HepG2 (cell line): ENCODE data around the gene RNU7-1. TPM values are rescaled to one million over a fixed set of nuclear protein-coding genes. Genes with fewer than 3 reads are reported as not detected.

Source experiments
- ATAC-seq: fragments of 200-7000 bp; cut with Tn5 transposase; 3 replicates; pipeline ENCODE4 v1.9.1; 2020; ENCODE audit warnings: mild to moderate bottlenecking, moderate library complexity
- BruUV-seq: library from RNA; stranded (reverse); fragments of 400-500 nt; replicated peaks from 2 replicates; lab custom pipeline; 2021; lab: Mats Ljungman, UMichigan
- CTCF ChIA-PET: fragments of 300-600 bp; formaldehyde crosslinking; extraction: SDS; loops from one replicate; lab custom pipeline; 2021; ENCODE audit warnings: low total read pairs, inconsistent platforms, low intra/inter-chr PET ratio; lab: Yijun Ruan, JAX
- POLR2A ChIA-PET: fragments of 350-600 bp; sonication (Branson Sonifier 250); formaldehyde crosslinking; loops from one replicate; lab custom pipeline; 2020; ENCODE audit warnings: antibody characterized with exemption, inconsistent platforms; lab: Yijun Ruan, JAX
- DNase-seq: peaks from one replicate; pipeline ENCODE4 v3.0.0-alpha.2; 2015; ENCODE audit warnings: low spot score
- FAIRE-seq: peaks from 3 replicates; lab custom pipeline; 2011; peaks lifted over from hg19 to GRCh38; lab: Jason Lieb, UNC
- H2AFZ ChIP-seq: one replicate; pipeline ENCODE4 v1.6.1; 2011; ENCODE audit warnings: low read length, inconsistent platforms
- H3K27ac ChIP-seq: fragments of 300-600 bp; 3 replicates; pipeline ENCODE4 v1.8.0; 2011; ENCODE audit warnings: mixed run types, mild to moderate bottlenecking, mixed read lengths, low read length, inconsistent platforms; ENCODE audit not compliant: insufficient read depth; ENCODE audit errors: extremely low read length
- H3K27me3 ChIP-seq, 2 experiments: fragments of 200-600 bp in 1 of 2; 2 replicates in 1 of 2; 3 replicates in 1 of 2; pipeline versions ENCODE4 v1.6.0 to v1.8.0; 2011; ENCODE audit warnings: low read length in 2 of 2, mild to moderate bottlenecking in 2 of 2, moderate library complexity in 2 of 2, inconsistent platforms in 1 of 2; ENCODE audit not compliant: insufficient read depth in 2 of 2, control insufficient read depth in 1 of 2
- H3K36me3 ChIP-seq, 2 experiments: fragments of 200-600 bp in 1 of 2; replicated peaks in 1 of 2; 2 replicates in 1 of 2; 3 replicates in 1 of 2; pipeline versions ENCODE4 v1.5.1 to v1.8.0; 2011; ENCODE audit warnings: low read length in 2 of 2, inconsistent platforms in 1 of 2; ENCODE audit not compliant: insufficient read depth in 2 of 2, control insufficient read depth in 1 of 2
- H3K4me1 ChIP-seq: 2 replicates; pipeline ENCODE4 v1.5.1; 2012; ENCODE audit warnings: low read length, inconsistent platforms; ENCODE audit not compliant: insufficient read depth
- H3K4me2 ChIP-seq: 2 replicates; pipeline ENCODE4 v1.6.0; 2011; ENCODE audit warnings: low read depth, low read length, inconsistent platforms
- H3K4me3 ChIP-seq, 3 experiments: fragments of 200-600 bp in 1 of 3; sonication (generic), shearing (Covaris generic) in 1 of 3; replicated peaks in 1 of 3; 2 replicates each; pipeline ENCODE4 v1.5.1; 2011 to 2016; ENCODE audit warnings: low read length in 3 of 3, inconsistent platforms in 2 of 3, low read depth in 2 of 3, mild to moderate bottlenecking in 2 of 3, control low read depth in 1 of 3, mixed read lengths in 1 of 3; ENCODE audit not compliant: insufficient read depth in 1 of 3
- H3K79me2 ChIP-seq: one replicate; pipeline ENCODE4 v1.6.1; 2011; ENCODE audit warnings: low read length, inconsistent platforms; ENCODE audit not compliant: insufficient read depth
- H3K9ac ChIP-seq: 2 replicates; pipeline ENCODE4 v1.6.0; 2011; ENCODE audit warnings: mild to moderate bottlenecking, low read depth, low read length, inconsistent platforms; ENCODE audit not compliant: insufficient read depth
- H3K9me3 ChIP-seq: 2 replicates; pipeline ENCODE4 v1.5.1; 2012; ENCODE audit warnings: mild to moderate bottlenecking, low read length
- H4K20me1 ChIP-seq: 2 replicates; pipeline ENCODE4 v1.6.0; 2011; ENCODE audit warnings: inconsistent platforms, mild to moderate bottlenecking, low read length, moderate library complexity; ENCODE audit not compliant: insufficient read depth
- ADNP ChIP-seq: sonication (generic); formaldehyde crosslinking; IDR thresholded peaks from 2 replicates; pipeline ENCODE4 v1.4.0; 2020; ENCODE audit warnings: missing genetic modification reagents
- POLR2G ChIP-seq: fragments of 200-400 bp; formaldehyde crosslinking; IDR thresholded peaks from 2 replicates; pipeline ENCODE4 v1.6.1; 2018; ENCODE audit warnings: mild to moderate bottlenecking, low read depth, low read length, moderate library complexity
- ZMYM3 ChIP-seq: sonication (generic); formaldehyde crosslinking; IDR thresholded peaks from 2 replicates; pipeline ENCODE4 v1.5.1; 2020; ENCODE audit warnings: mild to moderate bottlenecking, missing genetic modification reagents
- ZNF121 ChIP-seq: sonication (generic); formaldehyde crosslinking; IDR thresholded peaks from 2 replicates; pipeline ENCODE4 v1.5.0; 2020; ENCODE audit warnings: mild to moderate bottlenecking, missing genetic modification reagents
- ZNF337 ChIP-seq: sonication (generic); formaldehyde crosslinking; IDR thresholded peaks from 2 replicates; pipeline ENCODE4 v1.5.1; 2020; ENCODE audit warnings: missing genetic modification reagents, low read depth, mild to moderate bottlenecking, borderline replicate concordance
- ZNF382 ChIP-seq: sonication (generic); formaldehyde crosslinking; IDR thresholded peaks from 2 replicates; pipeline ENCODE4 v1.5.0; 2020; ENCODE audit warnings: missing genetic modification reagents, mild to moderate bottlenecking, borderline replicate concordance
- ZNF446 ChIP-seq: sonication (generic); formaldehyde crosslinking; IDR thresholded peaks from 2 replicates; pipeline ENCODE4 v1.5.0; 2020; ENCODE audit warnings: mild to moderate bottlenecking, missing genetic modification reagents
- ZNF562 ChIP-seq: sonication (generic); formaldehyde crosslinking; IDR thresholded peaks from 2 replicates; pipeline ENCODE4 v1.8.0; 2022; ENCODE audit warnings: missing genetic modification reagents, borderline replicate concordance
- ZNF710 ChIP-seq: sonication (generic); formaldehyde crosslinking; IDR thresholded peaks from 2 replicates; pipeline ENCODE4 v1.5.0; 2020; ENCODE audit warnings: mild to moderate bottlenecking, missing genetic modification reagents, borderline replicate concordance
- WGBS: methylation state at CpG from one replicate; pipeline ENCODE4 v1.1.6; 2017; ENCODE audit warnings: low lambda C conversion rate; 5-methylcytosine and 5-hydroxymethylcytosine counted together
- in situ Hi-C: cut with HindIII; loops from 2 replicates; pipeline ENCODE4 v1.10.0; 2017; ENCODE audit warnings: low pct_unique_long_range_greater_than_20kb; ENCODE audit not compliant: extremely low pct_ligation_motif_present
- intact Hi-C: fragments of 100-400 bp; cut with micrococcal nuclease; formaldehyde crosslinking; loops from one replicate; pipeline ENCODE4 v1.10.0; 2022; ENCODE audit not compliant: unreplicated experiment
- polyA plus RNA-seq, 8 experiments: library from polyadenylated mRNA; depleted of rRNA in 3 of 8; stranded (reverse) in 7 of 8; unstranded in 1 of 8; fragments of >200 nt; fragmentation: Illumina TruSeq in 4 of 8; extraction: Trizol in 4 of 8; gene quantifications; 2 replicates each; pipeline versions ENCODE4 v1.2.1 to v1.2.3, GENCODE V29; 2011 to 2016; ENCODE audit warnings: low read depth in 4 of 8, missing spikeins in 1 of 8, mixed read lengths in 1 of 8; ENCODE audit not compliant: insufficient read depth in 1 of 8
- total RNA-seq, 5 experiments: library from RNA; depleted of rRNA; stranded (reverse); fragments of >200 nt; fragmentation: Illumina TruSeq; extraction: Trizol; gene quantifications; 2 replicates each; pipeline ENCODE4 v1.2.3, GENCODE V29; 2016; ENCODE audit warnings: low read depth in 1 of 5
- TF ChIP-seq, protein P1 (sequence below): sonication (generic); formaldehyde crosslinking; IDR thresholded peaks from 2 replicates; pipeline ENCODE4 v1.5.0; 2020; ENCODE audit warnings: mild to moderate bottlenecking, missing genetic modification reagents

RNU7-1 gene
- total and polyA plus RNA-seq, 2 of the 13 experiments (the other 11 are each of a cell fraction or from before 2014, with no cell fraction given), result not detected

GRCh38 chr12:6979453-6979852 lies 35.8 kb downstream of the RNU7-1 start:
- 96% methylated on average over 3 of the region's 3 CpGs for WGBS
- H2AFZ ChIP-seq, result no peak overlapping the region
- H3K9me3 ChIP-seq, result no peaks in the 10 kb centered on the region
- ChIA-PET POLR2A (interaction anchor here (1.1 to 5.4 kb wide), 5 partner anchors 9 to 145 kb away, joined by 3 to 65 read pairs (median 19); partner anchors contain the start of genes C12orf57, EMG1, LPCAT3 and PHB2), CTCF (no interaction called here)
- H3K9ac ChIP-seq, result no peak overlapping the region
- H3K4me3 ChIP-seq, result no peak overlapping the region
- peak; percentile 36; the same call in 1 of the 2 replicates for TF ChIP-seq POLR2G
- no peak for TF ChIP-seq ZNF446 (CRISPR knock-in tag)
- TF ChIP-seq ZNF562 (CRISPR knock-in tag), result no peak
- peaks cover 10 to 40% of the 10 kb centered on the region in 2 experiments for H3K36me3 ChIP-seq
- DNase-seq, result no peak
- intact Hi-C loops, result no loop called here
- H3K4me2 ChIP-seq, result no peak overlapping the region
- peaks cover 59% of the 10 kb centered on the region for H3K4me1 ChIP-seq
- no peaks in the 10 kb centered on the region for H3K27me3 ChIP-seq
- BruUV-seq, result no TSS peak
- no peak for ATAC-seq
- no peaks in the 10 kb centered on the region for H4K20me1 ChIP-seq
- no peaks in the 10 kb centered on the region for H3K79me2 ChIP-seq
- H3K27ac ChIP-seq, result peak overlapping the region; percentile 98
- in situ Hi-C loops, result no loop called here
- FAIRE-seq, result no peak

DNA sequence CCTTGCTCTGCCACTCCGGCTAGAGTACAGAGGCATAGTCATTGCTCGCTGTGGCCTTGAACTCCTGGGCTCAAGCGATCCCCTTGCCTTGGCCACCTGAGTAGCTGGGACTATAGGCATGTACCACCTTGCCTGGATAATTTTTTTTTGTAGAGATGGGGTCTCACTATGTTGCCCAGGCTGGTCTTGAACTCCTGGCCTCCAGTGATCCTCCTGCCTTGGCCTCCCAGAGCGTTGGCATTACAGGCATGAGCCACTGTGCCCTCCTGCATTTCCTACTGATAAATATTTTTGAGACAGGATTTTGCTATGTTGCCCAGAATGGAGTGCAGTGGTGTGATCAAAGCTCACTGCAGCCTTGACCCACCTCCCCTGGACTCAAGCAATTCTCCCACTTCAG lies 36.5 kb downstream of the RNU7-1 start:
- H3K4me3 ChIP-seq, result no peak overlapping the region; a peak in 1 of 6 replicates
- POLR2A ChIA-PET, result interaction anchor here (1.1 to 5.4 kb wide), 6 partner anchors 8 to 144 kb away, joined by 3 to 65 read pairs (median 11); partner anchors contain the start of genes C12orf57, EMG1, LPCAT3 and PHB2
- ATAC-seq (no peak), DNase-seq (no peak), FAIRE-seq (no peak)
- H3K27ac ChIP-seq, result peak overlapping the region; percentile 98
- 83% methylated on average over 4 of the region's 4 CpGs for WGBS
- intact Hi-C loops (loop anchor here (2.0 kb wide), 1 partner anchor 39 kb away; the partner anchor contains the start of gene LPCAT3), in situ Hi-C loops (loop anchor here (5.0 kb wide), 1 partner anchor 37 kb away; the partner anchor contains the start of gene LPCAT3)
- 0 out of 2 replicates have a peak, but pooled peaks have one; percentile 23 for TF ChIP-seq ADNP (CRISPR knock-in tag)
- no peak for TF ChIP-seq ZNF710 (CRISPR knock-in tag)
- TF ChIP-seq, protein P1, sequence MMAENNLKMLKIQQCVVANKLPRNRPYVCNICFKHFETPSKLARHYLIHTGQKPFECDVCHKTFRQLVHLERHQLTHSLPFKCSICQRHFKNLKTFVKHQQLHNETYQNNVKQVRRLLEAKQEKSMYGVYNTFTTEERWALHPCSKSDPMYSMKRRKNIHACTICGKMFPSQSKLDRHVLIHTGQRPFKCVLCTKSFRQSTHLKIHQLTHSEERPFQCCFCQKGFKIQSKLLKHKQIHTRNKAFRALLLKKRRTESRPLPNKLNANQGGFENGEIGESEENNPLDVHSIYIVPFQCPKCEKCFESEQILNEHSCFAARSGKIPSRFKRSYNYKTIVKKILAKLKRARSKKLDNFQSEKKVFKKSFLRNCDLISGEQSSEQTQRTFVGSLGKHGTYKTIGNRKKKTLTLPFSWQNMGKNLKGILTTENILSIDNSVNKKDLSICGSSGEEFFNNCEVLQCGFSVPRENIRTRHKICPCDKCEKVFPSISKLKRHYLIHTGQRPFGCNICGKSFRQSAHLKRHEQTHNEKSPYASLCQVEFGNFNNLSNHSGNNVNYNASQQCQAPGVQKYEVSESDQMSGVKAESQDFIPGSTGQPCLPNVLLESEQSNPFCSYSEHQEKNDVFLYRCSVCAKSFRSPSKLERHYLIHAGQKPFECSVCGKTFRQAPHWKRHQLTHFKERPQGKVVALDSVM, result peak; percentile 85
- TF ChIP-seq ZNF337 (CRISPR knock-in tag), result 0 out of 2 replicates have a peak, but pooled peaks have one; percentile 1
- peak; percentile 94 for TF ChIP-seq ZNF121 (CRISPR knock-in tag)
- TF ChIP-seq ZNF382 (CRISPR knock-in tag), result no peak
- 0 out of 2 replicates have a peak, but pooled peaks have one; percentile 42 for TF ChIP-seq ZMYM3 (CRISPR knock-in tag)
- no TSS peak for BruUV-seq
- no peak overlapping the region for H2AFZ ChIP-seq
- no peaks in the 10 kb centered on the region for H4K20me1 ChIP-seq
- H3K9me3 ChIP-seq, result no peaks in the 10 kb centered on the region
- H3K79me2 ChIP-seq, result no peaks in the 10 kb centered on the region
- CTCF ChIA-PET, result no interaction called here
- no peaks in the 10 kb centered on the region for H3K27me3 ChIP-seq
- H3K4me1 ChIP-seq, result peaks cover 64% of the 10 kb centered on the region
- no peak overlapping the region for H3K9ac ChIP-seq
- peaks cover 8 to 34% of the 10 kb centered on the region in 2 experiments for H3K36me3 ChIP-seq
- H3K4me2 ChIP-seq, result peak overlapping the region; percentile 71
